ENCODE data around the gene SWSAP1.
"Not testable (repeated sequence)": the region's sequence is repeated elsewhere in the genome, so short reads cannot be mapped to it uniquely, and the experiment has no call there.

SWSAP1 gene, protein sequence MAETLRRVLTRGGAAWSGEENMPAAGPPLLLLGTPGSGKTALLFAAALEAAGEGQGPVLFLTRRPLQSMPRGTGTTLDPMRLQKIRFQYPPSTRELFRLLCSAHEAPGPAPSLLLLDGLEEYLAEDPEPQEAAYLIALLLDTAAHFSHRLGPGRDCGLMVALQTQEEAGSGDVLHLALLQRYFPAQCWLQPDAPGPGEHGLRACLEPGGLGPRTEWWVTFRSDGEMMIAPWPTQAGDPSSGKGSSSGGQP

DNA sequence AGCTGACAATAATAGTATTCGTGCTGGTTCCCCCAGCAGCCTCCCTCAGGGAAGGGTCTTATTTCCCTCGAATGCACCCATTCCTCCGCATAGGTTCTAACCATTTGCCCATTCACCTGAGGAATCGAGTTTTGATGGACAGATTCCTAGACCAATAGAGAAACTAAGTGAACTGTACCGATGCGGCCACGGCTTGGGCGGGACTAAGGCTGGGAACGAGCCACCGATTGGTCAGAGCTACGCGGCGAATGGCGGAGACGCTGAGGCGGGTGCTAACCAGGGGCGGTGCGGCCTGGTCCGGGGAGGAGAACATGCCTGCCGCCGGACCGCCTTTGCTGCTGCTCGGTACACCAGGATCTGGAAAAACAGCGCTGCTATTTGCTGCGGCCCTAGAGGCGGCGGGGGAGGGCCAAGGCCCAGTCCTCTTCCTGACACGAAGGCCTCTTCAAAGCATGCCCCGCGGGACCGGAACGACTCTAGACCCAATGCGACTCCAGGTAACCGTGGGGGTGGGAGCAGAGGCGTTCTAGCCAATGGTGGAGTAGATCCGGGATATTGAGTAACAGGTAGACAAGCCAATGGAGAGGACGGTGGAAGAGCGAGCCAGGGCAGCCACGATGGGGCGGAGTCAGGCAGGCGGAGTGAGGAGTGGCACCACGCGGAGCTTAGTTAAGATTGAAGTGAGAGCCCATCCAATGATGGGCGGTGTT lies at the start of gene SWSAP1:
Gene SWSAP1, plus strand, starts transcription at position 234 of the 710 bp plus-strand sequence. Its CDS starts 15 bp downstream, at position 249.
- Histone ChIP-seq H3K27ac (ENCODE audit: low read length) (peak within 1 kb of the TSS; percentile 94), H3K4me3 (ENCODE audit: low read length in 2 of 2) (peak within 1 kb of the TSS; percentile 60 to 90), H3K9me3 (ENCODE audit: control insufficient read depth in 2 of 2, low read length in 2 of 2) (no peaks in the 10 kb centered on the region), H3K4me1 (ENCODE audit: control insufficient read depth, insufficient read depth, low read length) (peaks cover 39% of the 10 kb centered on the region), H3K27me3 (ENCODE audit: control insufficient read depth in 1 of 2, insufficient read depth in 2 of 2, low read length in 2 of 2) (no peaks in the 10 kb centered on the region), H3K36me3 (ENCODE audit: control insufficient read depth in 2 of 2, insufficient read depth in 2 of 2, low read length in 2 of 2) (no peaks in the 10 kb centered on the region), H3K9ac (ENCODE audit: low read length in 2 of 2) (peak within 1 kb of the TSS; percentile 68 to 95)

DNA sequence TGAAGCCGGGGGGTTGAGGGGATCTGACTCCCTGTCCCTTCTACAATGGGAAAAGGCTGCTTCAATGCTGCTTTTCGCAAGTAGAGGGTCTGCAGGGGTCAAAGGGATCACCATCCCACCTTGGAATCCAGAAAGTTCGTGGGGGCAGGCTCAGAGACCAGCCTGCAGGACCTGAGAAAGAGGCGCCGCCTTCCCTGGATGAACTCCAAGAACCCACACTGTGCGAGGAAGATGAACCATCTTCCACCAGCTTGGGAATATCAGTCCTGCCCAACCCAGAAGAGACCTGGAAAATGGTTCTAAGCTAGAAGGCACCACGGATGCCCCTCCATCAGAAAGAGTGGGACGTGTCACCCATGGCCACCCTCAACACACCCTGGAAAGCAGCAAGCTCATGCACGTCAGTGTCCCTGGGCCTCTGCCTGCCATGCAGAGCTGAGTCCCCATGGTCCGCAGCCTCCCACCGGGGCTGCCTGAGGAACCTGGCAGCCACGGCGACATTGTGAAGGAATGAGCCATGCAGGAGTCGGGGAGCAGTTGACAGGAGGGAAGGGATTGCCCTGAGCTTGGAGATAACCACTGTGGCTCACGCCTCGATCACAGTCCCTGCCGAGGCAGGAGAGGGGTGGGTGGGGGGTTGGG lies 49.6 kb upstream of the SWSAP1 start:
- no peaks in the 10 kb centered on the region for H3K27me3 ChIP-seq (ENCODE audit: control insufficient read depth in 1 of 2, insufficient read depth in 2 of 2, low read length in 2 of 2)
- peaks cover 0 to 9% of the 10 kb centered on the region in 2 donors for H3K36me3 ChIP-seq (ENCODE audit: control insufficient read depth in 2 of 2, insufficient read depth in 2 of 2, low read length in 2 of 2)
- peak overlapping the region; percentile 64 for H3K27ac ChIP-seq (ENCODE audit: low read length)
- H3K4me1 ChIP-seq (ENCODE audit: control insufficient read depth, insufficient read depth, low read length) = peaks cover 26% of the 10 kb centered on the region
- peak overlapping the region in 1 of 2 donors; percentile 44 for H3K4me3 ChIP-seq (ENCODE audit: low read length in 2 of 2)
- H3K9ac ChIP-seq (ENCODE audit: low read length in 2 of 2) = peak overlapping the region in 1 of 2 donors; percentile 5
- H3K9me3 ChIP-seq (ENCODE audit: control insufficient read depth in 2 of 2, low read length in 2 of 2) = no peaks in the 10 kb centered on the region

DNA sequence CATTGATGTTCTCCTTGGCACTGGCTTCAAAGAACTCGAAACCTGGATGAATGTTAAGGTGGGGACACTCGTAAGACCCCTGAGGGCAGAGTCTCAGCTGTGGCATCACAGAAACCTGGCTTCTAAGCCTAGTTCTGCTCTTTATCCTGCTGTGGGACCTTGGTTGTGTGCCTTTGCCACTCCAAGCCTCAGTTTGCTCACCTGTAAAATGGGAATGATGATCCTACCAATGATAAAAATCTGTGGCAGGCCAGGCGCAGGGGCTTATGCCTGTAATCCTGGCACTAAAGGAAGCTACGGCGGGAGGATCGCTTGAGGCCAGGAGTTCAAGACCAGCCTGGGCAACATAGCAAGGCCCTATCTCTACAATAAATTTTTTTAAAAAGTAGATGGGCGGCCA lies 48.9 kb upstream of the SWSAP1 start:
- no peak overlapping the region for H3K9ac ChIP-seq (ENCODE audit: low read length in 2 of 2)
- peaks cover 26% of the 10 kb centered on the region for H3K4me1 ChIP-seq (ENCODE audit: control insufficient read depth, insufficient read depth, low read length)
- no peaks in the 10 kb centered on the region for H3K9me3 ChIP-seq (ENCODE audit: control insufficient read depth in 2 of 2, low read length in 2 of 2)
- H3K4me3 ChIP-seq (ENCODE audit: low read length in 2 of 2) = no peak overlapping the region
- no peaks in the 10 kb centered on the region for H3K27me3 ChIP-seq (ENCODE audit: control insufficient read depth in 1 of 2, insufficient read depth in 2 of 2, low read length in 2 of 2)
- H3K36me3 ChIP-seq (ENCODE audit: control insufficient read depth in 2 of 2, insufficient read depth in 2 of 2, low read length in 2 of 2) = peaks cover 0 to 13% of the 10 kb centered on the region in 2 donors
- no peak overlapping the region for H3K27ac ChIP-seq (ENCODE audit: low read length)

DNA sequence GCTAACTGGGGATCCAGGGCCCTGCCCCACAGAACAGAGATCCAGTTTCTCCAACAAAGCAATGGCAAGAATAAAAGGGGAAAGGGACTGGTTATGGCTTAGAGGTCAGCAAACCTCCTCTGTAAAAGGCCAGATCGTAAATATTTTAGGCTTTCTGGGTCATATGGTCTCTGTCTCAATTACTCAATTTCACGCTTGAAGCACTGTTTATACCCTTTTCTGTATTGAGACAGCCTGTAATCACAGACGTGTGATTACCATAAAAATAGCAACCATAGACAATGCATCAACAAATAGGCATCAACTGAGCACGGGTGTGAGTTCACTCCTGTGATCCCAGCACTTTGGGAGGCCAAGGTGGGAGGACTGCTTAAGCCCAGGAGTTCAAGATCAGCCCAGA lies 44.3 kb upstream of the SWSAP1 start:
- H3K36me3 ChIP-seq (ENCODE audit: control insufficient read depth in 2 of 2, insufficient read depth in 2 of 2, low read length in 2 of 2) = peaks cover 9 to 27% of the 10 kb centered on the region in 2 donors
- H3K9ac ChIP-seq (ENCODE audit: low read length in 2 of 2) = no peak overlapping the region
- H3K27ac ChIP-seq (ENCODE audit: low read length) = no peak overlapping the region
- no peaks in the 10 kb centered on the region for H3K4me1 ChIP-seq (ENCODE audit: control insufficient read depth, insufficient read depth, low read length)
- no peaks in the 10 kb centered on the region for H3K27me3 ChIP-seq (ENCODE audit: control insufficient read depth in 1 of 2, insufficient read depth in 2 of 2, low read length in 2 of 2)
- no peaks in the 10 kb centered on the region for H3K9me3 ChIP-seq (ENCODE audit: control insufficient read depth in 2 of 2, low read length in 2 of 2)
- H3K4me3 ChIP-seq (ENCODE audit: low read length in 2 of 2) = no peak overlapping the region

DNA sequence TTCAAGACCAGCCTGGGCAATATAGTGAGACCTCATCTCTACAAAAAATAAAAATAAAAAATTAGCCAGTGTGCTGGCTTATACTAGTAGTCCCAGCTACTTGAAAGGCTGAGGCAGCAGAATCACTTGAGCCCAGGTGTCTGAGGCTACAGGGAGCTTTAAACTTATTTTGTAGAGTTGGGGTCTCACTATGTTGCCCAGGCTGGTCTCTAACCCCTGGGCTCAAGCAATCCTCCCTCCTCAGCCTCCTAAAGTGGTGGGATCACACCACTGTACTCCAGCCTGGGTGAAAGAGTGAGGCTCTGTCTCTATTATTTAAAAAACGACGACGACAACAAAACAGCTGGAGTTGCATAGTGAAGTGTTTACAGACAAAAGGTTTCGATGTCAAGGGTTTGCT lies 43.0 kb upstream of the SWSAP1 start:
- Histone ChIP-seq H3K4me1 (ENCODE audit: control insufficient read depth, insufficient read depth, low read length) (no peaks in the 10 kb centered on the region), H3K4me3 (ENCODE audit: low read length in 2 of 2) (no peak overlapping the region), H3K27me3 (ENCODE audit: control insufficient read depth in 1 of 2, insufficient read depth in 2 of 2, low read length in 2 of 2) (no peaks in the 10 kb centered on the region), H3K9me3 (ENCODE audit: control insufficient read depth in 2 of 2, low read length in 2 of 2) (no peaks in the 10 kb centered on the region), H3K9ac (ENCODE audit: low read length in 2 of 2) (no peak overlapping the region), H3K36me3 (ENCODE audit: control insufficient read depth in 2 of 2, insufficient read depth in 2 of 2, low read length in 2 of 2) (peaks cover 18 to 34% of the 10 kb centered on the region in 2 donors), H3K27ac (ENCODE audit: low read length) (no peak overlapping the region)

DNA sequence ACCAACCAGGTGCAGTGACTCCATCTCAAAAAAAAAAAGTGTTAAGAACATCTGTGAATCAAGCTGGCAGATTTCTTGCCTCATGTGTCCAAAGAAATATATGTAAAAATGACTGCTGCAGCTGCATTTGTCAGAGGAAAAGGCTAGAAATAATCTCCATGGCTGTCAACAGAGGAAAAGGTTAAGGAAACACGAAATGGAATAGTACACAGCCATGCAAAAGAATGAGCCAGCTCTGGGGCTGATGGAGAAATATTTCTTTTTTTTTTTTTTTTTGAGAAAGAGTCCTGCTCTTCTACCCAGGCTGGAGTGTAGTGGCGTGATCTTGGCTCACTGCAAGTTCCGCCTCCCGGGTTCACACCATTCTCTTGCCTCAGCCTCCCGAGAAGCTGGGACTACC lies 41.6 kb upstream of the SWSAP1 start:
- Histone ChIP-seq H3K9ac (ENCODE audit: low read length in 2 of 2) (no peak overlapping the region), H3K4me3 (ENCODE audit: low read length in 2 of 2) (no peak overlapping the region), H3K27ac (ENCODE audit: low read length) (no peak overlapping the region), H3K27me3 (ENCODE audit: control insufficient read depth in 1 of 2, insufficient read depth in 2 of 2, low read length in 2 of 2) (no peaks in the 10 kb centered on the region), H3K36me3 (ENCODE audit: control insufficient read depth in 2 of 2, insufficient read depth in 2 of 2, low read length in 2 of 2) (peaks cover 18 to 34% of the 10 kb centered on the region in 2 donors), H3K4me1 (ENCODE audit: control insufficient read depth, insufficient read depth, low read length) (no peaks in the 10 kb centered on the region), H3K9me3 (ENCODE audit: control insufficient read depth in 2 of 2, low read length in 2 of 2) (no peaks in the 10 kb centered on the region)

DNA sequence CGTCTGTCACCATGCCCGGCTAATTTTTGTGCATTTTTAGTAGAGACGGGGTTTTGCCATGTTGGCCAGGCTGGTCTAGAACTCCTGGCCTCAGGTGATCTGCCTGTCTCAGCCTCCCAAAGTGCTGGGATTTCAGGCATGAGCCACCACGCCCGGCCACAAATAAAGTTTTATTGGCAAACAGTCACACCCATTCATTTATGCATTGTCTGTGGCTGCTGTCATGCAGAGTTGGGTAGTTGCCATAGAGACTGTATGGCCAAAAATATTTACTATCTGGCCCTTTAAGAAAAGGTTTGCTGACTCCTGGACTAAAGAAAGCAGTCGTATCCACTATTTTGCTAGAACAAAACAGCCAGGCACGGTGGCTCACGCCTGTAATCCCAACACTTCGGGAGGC lies 40.6 kb upstream of the SWSAP1 start:
- H3K36me3 ChIP-seq (ENCODE audit: control insufficient read depth in 2 of 2, insufficient read depth in 2 of 2, low read length in 2 of 2) = peaks cover 18 to 34% of the 10 kb centered on the region in 2 donors

DNA sequence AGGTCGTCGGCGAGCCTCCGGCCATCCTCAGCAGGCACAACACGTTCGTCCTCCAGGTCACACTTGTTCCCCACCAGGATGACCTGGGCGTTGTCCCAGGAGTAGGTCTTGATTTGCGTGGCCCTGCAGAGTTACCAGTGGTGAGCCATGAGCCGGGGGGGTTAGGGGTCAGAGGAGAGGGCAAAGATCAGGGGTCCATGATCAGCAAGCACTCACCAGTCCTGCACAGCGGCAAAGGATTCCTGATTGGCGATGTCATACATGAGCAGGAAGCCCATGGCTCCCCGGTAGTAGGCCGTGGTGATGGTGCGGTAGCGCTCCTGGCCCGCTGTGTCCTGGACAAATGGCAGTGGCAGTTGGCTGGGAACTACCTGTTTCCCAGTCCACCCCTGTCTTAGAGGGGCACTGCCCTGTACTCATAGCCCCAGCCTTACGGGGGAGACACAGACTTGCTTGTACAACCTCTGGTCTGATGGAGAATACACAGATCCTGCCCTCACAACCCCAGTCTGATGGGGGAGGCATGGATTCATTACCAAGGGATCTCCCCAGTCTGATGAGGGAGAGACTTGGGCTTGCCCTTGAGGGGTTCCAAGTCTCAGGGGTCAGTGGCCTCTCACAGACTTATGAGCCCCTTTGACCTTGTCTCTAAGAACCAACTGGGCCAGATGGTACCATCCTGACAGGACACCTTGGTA lies 38.9 kb upstream of the SWSAP1 start:
- Histone ChIP-seq H3K4me3 (ENCODE audit: low read length in 2 of 2) (no peak overlapping the region), H3K36me3 (ENCODE audit: control insufficient read depth in 2 of 2, insufficient read depth in 2 of 2, low read length in 2 of 2) (peaks cover 18 to 28% of the 10 kb centered on the region in 2 donors), H3K27ac (ENCODE audit: low read length) (no peak overlapping the region), H3K9me3 (ENCODE audit: control insufficient read depth in 2 of 2, low read length in 2 of 2) (no peaks in the 10 kb centered on the region), H3K4me1 (ENCODE audit: control insufficient read depth, insufficient read depth, low read length) (peaks cover 14% of the 10 kb centered on the region), H3K9ac (ENCODE audit: low read length in 2 of 2) (no peak overlapping the region), H3K27me3 (ENCODE audit: control insufficient read depth in 1 of 2, insufficient read depth in 2 of 2, low read length in 2 of 2) (no peaks in the 10 kb centered on the region)

More for the DNA sequence above, 40.6 kb upstream of the SWSAP1 start:
- H3K9me3 ChIP-seq (ENCODE audit: control insufficient read depth in 2 of 2, low read length in 2 of 2); H3K9ac ChIP-seq (ENCODE audit: low read length in 2 of 2); H3K4me3 ChIP-seq (ENCODE audit: low read length in 2 of 2); H3K4me1 ChIP-seq (ENCODE audit: control insufficient read depth, insufficient read depth, low read length); H3K27ac ChIP-seq (ENCODE audit: low read length); H3K27me3 ChIP-seq (ENCODE audit: control insufficient read depth in 1 of 2, insufficient read depth in 2 of 2, low read length in 2 of 2): not testable (repeated sequence)

DNA sequence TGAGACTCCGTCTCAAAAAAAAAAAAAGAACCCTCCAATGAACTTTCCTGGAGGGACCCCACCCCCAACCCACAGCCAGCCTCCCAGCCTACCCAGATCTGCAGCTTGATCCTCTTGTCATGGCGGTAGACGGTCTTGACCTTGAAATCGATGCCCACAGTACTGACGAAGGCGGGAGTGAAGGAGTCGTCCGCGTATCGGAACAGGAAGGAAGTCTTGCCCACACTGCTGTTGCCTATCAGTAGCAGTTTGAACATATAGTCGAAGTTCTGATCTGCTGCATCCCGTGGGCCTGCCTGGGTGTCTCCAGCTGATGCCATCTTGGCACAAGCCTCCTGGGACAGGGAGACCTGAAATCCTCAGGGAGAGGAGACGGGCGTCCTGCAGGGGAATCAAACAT lies 37.4 kb upstream of the SWSAP1 start:
- Histone ChIP-seq H3K9me3 (ENCODE audit: control insufficient read depth in 2 of 2, low read length in 2 of 2) (no peaks in the 10 kb centered on the region), H3K4me1 (ENCODE audit: control insufficient read depth, insufficient read depth, low read length) (peaks cover 14% of the 10 kb centered on the region), H3K4me3 (ENCODE audit: low read length in 2 of 2) (no peak overlapping the region), H3K27me3 (ENCODE audit: control insufficient read depth in 1 of 2, insufficient read depth in 2 of 2, low read length in 2 of 2) (no peaks in the 10 kb centered on the region), H3K36me3 (ENCODE audit: control insufficient read depth in 2 of 2, insufficient read depth in 2 of 2, low read length in 2 of 2) (peaks cover 18 to 33% of the 10 kb centered on the region in 2 donors), H3K9ac (ENCODE audit: low read length in 2 of 2) (no peak overlapping the region), H3K27ac (ENCODE audit: low read length) (no peak overlapping the region)

DNA sequence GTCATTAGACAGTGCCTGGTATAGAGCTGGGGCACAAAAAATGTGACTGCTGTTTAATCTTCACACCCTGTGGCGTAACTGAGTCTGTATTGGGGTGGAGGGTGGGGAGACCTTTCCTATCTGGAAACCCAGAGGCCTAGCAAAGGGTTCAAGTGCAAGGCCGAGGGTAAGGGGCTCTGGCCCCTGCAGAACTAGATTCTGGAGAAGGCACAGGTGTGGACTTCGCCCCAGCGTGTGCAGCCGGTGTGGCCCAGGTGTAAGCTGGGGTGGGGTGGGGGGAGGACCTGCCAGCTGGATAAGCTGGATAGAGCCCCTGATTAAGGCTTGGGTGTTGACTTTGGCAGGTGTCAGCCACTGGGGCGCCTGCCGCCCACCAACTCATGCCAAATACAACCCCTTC lies 36.3 kb upstream of the SWSAP1 start:
- Histone ChIP-seq H3K27me3 (ENCODE audit: control insufficient read depth in 1 of 2, insufficient read depth in 2 of 2, low read length in 2 of 2) (no peaks in the 10 kb centered on the region), H3K4me1 (ENCODE audit: control insufficient read depth, insufficient read depth, low read length) (peaks cover 14% of the 10 kb centered on the region), H3K9ac (ENCODE audit: low read length in 2 of 2) (no peak overlapping the region), H3K36me3 (ENCODE audit: control insufficient read depth in 2 of 2, insufficient read depth in 2 of 2, low read length in 2 of 2) (peaks cover 18 to 38% of the 10 kb centered on the region in 2 donors), H3K27ac (ENCODE audit: low read length) (peak overlapping the region; percentile 58), H3K4me3 (ENCODE audit: low read length in 2 of 2) (peak overlapping the region; percentile 35 to 80), H3K9me3 (ENCODE audit: control insufficient read depth in 2 of 2, low read length in 2 of 2) (no peaks in the 10 kb centered on the region)

Data from stomach smooth muscle (tissue), 2 donors.